Left lung (tissue), 10 donors: Measurements from ENCODE around the gene MTUS2. TPM values are rescaled to one million over a fixed set of nuclear protein-coding genes. Genes with fewer than 3 reads are reported as not detected.

ENCODE experiments used
- ATAC-seq: fragments of 200-7000 bp; cut with Tn5 transposase; one replicate; pipeline ENCODE4 v1.9.1; 2020; ENCODE audit warnings: moderate library complexity
- DNase-seq, 4 donors: peaks; one replicate each; pipeline ENCODE4 v3.0.0-alpha.2; 2013 to 2020
- H3K27ac ChIP-seq, 2 donors: fragments of 200-600 bp; sonication (generic) in 1 of 2; one replicate each; pipeline versions ENCODE4 v1.5.0 to v1.8.0; 2020 to 2021
- H3K27me3 ChIP-seq, 2 donors: fragments of 200-600 bp; sonication (generic) in 1 of 2; one replicate each; pipeline versions ENCODE4 v1.5.0 to v1.8.0; 2020 to 2021
- H3K36me3 ChIP-seq, 2 donors: fragments of 200-600 bp; sonication (generic) in 1 of 2; one replicate each; pipeline versions ENCODE4 v1.5.0 to v1.8.0; 2020 to 2021
- H3K4me1 ChIP-seq, 2 donors: fragments of 200-600 bp; one replicate each; pipeline ENCODE4 v1.8.0; 2021
- H3K4me3 ChIP-seq, 2 donors: fragments of 200-600 bp; sonication (generic) in 1 of 2; one replicate each; pipeline versions ENCODE4 v1.5.0 to v1.8.0; 2020 to 2021; ENCODE audit warnings: mild to moderate bottlenecking in 1 of 2
- H3K9me3 ChIP-seq, 2 donors: fragments of 200-600 bp; sonication (generic) in 1 of 2; one replicate each; pipeline versions ENCODE4 v1.5.0 to v1.8.0; 2020 to 2021
- intact Hi-C, 2 donors: fragments of 100-400 bp; cut with DNase I; formaldehyde crosslinking; loops; one replicate each; pipeline versions ENCODE4 v1.11.2 to v1.14.2; 2022
- polyA plus RNA-seq, 6 donors: library from polyadenylated mRNA; unstranded; fragments of 120-200 nt; gene quantifications; one replicate each; pipeline ENCODE4 v1.2.1, GENCODE V29; 2013; ENCODE audit not compliant: insufficient read length in 6 of 6
- total RNA-seq, 2 donors: library from RNA; stranded (reverse); fragmentation: NEBNext Ultra II Directional; extraction: Animal tissue kit (Norgen Biotek cat#: 25700); gene quantifications; one replicate each; pipeline ENCODE4 v1.2.1, GENCODE V29; 2021
- TF ChIP-seq, protein P1 (sequence below), 2 donors: fragments of 200-600 bp; sonication (generic) in 1 of 2; IDR thresholded peaks; one replicate each; pipeline versions ENCODE4 v1.5.0 to v1.8.0; 2021; ENCODE audit warnings: antibody characterized with exemption in 2 of 2
- donor health status: DM: no; HTN: yes; CAD: no.
- donor health status: DM: no; HTN: no; CAD: no.

The MTUS2 gene
- total and polyA plus RNA-seq, 8 donors: 0.21 to 0.92 (median 0.50) TPM

GRCh38 chr13:29022410-29022809 is 202.3 kb downstream of the MTUS2 start:
- TF ChIP-seq, protein P1, sequence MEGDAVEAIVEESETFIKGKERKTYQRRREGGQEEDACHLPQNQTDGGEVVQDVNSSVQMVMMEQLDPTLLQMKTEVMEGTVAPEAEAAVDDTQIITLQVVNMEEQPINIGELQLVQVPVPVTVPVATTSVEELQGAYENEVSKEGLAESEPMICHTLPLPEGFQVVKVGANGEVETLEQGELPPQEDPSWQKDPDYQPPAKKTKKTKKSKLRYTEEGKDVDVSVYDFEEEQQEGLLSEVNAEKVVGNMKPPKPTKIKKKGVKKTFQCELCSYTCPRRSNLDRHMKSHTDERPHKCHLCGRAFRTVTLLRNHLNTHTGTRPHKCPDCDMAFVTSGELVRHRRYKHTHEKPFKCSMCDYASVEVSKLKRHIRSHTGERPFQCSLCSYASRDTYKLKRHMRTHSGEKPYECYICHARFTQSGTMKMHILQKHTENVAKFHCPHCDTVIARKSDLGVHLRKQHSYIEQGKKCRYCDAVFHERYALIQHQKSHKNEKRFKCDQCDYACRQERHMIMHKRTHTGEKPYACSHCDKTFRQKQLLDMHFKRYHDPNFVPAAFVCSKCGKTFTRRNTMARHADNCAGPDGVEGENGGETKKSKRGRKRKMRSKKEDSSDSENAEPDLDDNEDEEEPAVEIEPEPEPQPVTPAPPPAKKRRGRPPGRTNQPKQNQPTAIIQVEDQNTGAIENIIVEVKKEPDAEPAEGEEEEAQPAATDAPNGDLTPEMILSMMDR (IDR thresholded peaks at IDR 0.05): no peak
- H3K4me3 ChIP-seq: no peak overlapping the region
- ATAC-seq (no peak), DNase-seq (no peak)
- H3K9me3 ChIP-seq: no peaks in the 10 kb centered on the region
- intact Hi-C loops: no loop called here
- H3K27me3 ChIP-seq: no peaks in the 10 kb centered on the region
- no peaks in the 10 kb centered on the region for H3K36me3 ChIP-seq
- H3K4me1 ChIP-seq: no peaks in the 10 kb centered on the region
- no peak overlapping the region for H3K27ac ChIP-seq

DNA sequence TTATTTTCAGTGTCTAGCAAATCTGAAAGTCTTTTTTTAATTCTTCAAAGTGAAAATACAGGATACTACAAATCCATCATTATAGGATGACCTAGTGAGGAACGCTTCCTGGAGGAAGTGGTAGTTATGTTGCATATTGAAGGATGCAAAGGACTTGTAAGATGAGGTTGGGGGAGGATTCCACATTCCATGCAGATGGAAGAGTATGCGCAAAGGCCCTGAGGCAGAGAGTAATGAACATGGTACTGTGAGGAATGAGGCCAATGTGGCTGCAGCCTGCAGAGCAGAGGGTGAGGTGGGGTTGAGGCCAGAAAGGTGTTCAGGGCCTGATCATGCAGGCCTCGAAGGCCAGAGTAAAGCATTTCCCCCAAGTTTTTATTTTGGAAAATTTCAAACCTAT is 202.8 kb downstream of the MTUS2 start:
- H3K27ac ChIP-seq: no peak overlapping the region
- H3K27me3 ChIP-seq: no peaks in the 10 kb centered on the region
- H3K4me3 ChIP-seq: no peak overlapping the region
- no peak for DNase-seq
- H3K36me3 ChIP-seq: no peaks in the 10 kb centered on the region
- no peaks in the 10 kb centered on the region for H3K9me3 ChIP-seq
- intact Hi-C loops: no loop called here
- TF ChIP-seq, protein P1 (IDR thresholded peaks at IDR 0.05): no peak
- no peak for ATAC-seq
- no peaks in the 10 kb centered on the region for H3K4me1 ChIP-seq

- no peak for DNase-seq
- no peak overlapping the region for H3K27ac ChIP-seq
- no peaks in the 10 kb centered on the region for H3K36me3 ChIP-seq
- H3K9me3 ChIP-seq: no peaks in the 10 kb centered on the region
- TF ChIP-seq, protein P1 (IDR thresholded peaks at IDR 0.05): no peak
- no peak overlapping the region for H3K4me3 ChIP-seq
- intact Hi-C loops: no loop called here
- no peaks in the 10 kb centered on the region for H3K4me1 ChIP-seq
- ATAC-seq: no peak
- no peaks in the 10 kb centered on the region for H3K27me3 ChIP-seq
These were observed 204.6 kb downstream of the MTUS2 start for GRCh38 chr13:29024783-29025182.

DNA sequence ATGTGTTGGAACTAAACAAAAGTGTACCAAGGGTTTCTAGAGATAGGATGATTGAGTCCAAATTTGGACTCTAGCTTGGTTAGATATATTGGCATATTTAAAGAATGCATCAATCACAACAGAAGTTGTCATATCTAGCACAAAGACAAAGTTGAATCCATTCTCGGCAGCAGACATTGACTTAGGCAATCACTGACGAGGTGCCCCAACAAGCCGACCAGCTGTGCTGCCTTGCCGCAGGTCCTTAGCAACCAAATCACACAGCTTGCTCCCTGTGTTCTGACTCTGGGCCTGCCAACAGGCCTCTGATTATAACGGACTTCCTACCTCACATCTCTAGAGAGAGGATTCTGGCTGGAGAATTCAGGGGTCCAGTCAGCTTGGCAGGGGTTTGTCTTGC is 208.7 kb downstream of the MTUS2 start:
- Histone ChIP-seq H3K9me3 (no peaks in the 10 kb centered on the region), H3K36me3 (no peaks in the 10 kb centered on the region), H3K4me1 (no peaks in the 10 kb centered on the region), H3K27ac (no peak overlapping the region), H3K4me3 (no peak overlapping the region), H3K27me3 (no peaks in the 10 kb centered on the region)
- ATAC-seq (no peak), DNase-seq (peak in 2 of 4 donors; percentile 77 to 85)
- TF ChIP-seq, protein P1 (IDR thresholded peaks at IDR 0.05): no peak
- intact Hi-C loops: no loop called here

DNA sequence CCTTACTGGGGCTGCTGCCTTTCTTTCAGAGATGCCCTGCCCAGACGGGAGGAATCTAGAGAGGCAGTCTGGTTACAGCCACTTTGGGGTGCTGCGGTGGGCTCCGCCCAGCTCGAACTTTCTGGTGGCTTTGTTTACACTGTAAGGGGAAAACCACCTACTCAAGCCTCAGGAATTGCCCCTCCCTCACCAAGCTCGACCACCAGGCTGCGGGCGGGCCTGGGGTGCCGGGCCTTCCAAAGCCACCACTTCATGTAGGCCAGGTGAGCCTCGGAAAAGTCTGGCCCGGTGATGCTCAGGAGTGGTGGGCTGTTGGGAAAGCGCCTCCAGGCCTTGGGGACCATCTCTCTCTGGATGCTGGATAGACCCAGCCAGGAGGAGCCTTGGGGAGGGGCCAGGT is 218.6 kb downstream of the MTUS2 start:
- DNase-seq: no peak
- H3K27ac ChIP-seq: no peak overlapping the region
- no peaks in the 10 kb centered on the region for H3K4me1 ChIP-seq
- no peak overlapping the region for H3K4me3 ChIP-seq
- H3K27me3 ChIP-seq: no peaks in the 10 kb centered on the region
- no peak for ATAC-seq
- TF ChIP-seq, protein P1 (IDR thresholded peaks at IDR 0.05): no peak
- intact Hi-C loops: no loop called here
- H3K9me3 ChIP-seq: peaks cover 0 to under 1% of the 10 kb centered on the region in 2 donors
- H3K36me3 ChIP-seq: no peaks in the 10 kb centered on the region
